ENCODE data around the gene LDAF1.

Gene LDAF1

DNA sequence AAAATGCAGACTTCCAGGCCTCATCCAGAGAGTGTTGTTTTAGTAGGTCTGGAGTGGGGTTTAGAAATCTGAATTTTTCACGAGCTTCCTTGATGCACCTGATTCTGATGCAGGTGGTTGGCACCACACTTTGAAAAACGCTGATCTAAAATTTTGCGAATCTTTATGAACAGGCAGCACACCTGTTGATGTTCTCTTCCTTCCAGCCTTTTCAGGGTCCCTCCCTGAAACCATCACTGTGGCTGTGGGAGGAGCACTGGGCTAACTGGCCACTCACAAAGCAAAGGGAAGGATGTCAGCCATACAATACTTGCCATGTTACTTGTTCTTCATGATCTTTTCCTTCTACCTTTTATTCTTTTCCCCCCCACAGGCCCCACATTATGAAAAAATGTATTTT is 14.2 kb downstream of the LDAF1 start:
- Histone ChIP-seq H3K27ac (no peak overlapping the region), H3K4me1 (ENCODE audit: control insufficient read depth in 1 of 2, insufficient read depth in 1 of 2, low read depth in 1 of 2, low read length in 1 of 2) (no peaks in the 10 kb centered on the region), H3K27me3 (no peaks in the 10 kb centered on the region), H3K9me3 (no peaks in the 10 kb centered on the region), H3K4me3 (ENCODE audit: low read depth in 1 of 2, low read length in 1 of 2) (no peak overlapping the region), H3K36me3 (peaks cover 31% of the 10 kb centered on the region)
- TF ChIP-seq, protein P1, sequence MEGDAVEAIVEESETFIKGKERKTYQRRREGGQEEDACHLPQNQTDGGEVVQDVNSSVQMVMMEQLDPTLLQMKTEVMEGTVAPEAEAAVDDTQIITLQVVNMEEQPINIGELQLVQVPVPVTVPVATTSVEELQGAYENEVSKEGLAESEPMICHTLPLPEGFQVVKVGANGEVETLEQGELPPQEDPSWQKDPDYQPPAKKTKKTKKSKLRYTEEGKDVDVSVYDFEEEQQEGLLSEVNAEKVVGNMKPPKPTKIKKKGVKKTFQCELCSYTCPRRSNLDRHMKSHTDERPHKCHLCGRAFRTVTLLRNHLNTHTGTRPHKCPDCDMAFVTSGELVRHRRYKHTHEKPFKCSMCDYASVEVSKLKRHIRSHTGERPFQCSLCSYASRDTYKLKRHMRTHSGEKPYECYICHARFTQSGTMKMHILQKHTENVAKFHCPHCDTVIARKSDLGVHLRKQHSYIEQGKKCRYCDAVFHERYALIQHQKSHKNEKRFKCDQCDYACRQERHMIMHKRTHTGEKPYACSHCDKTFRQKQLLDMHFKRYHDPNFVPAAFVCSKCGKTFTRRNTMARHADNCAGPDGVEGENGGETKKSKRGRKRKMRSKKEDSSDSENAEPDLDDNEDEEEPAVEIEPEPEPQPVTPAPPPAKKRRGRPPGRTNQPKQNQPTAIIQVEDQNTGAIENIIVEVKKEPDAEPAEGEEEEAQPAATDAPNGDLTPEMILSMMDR (IDR thresholded peaks at IDR 0.05), result no peak

DNA sequence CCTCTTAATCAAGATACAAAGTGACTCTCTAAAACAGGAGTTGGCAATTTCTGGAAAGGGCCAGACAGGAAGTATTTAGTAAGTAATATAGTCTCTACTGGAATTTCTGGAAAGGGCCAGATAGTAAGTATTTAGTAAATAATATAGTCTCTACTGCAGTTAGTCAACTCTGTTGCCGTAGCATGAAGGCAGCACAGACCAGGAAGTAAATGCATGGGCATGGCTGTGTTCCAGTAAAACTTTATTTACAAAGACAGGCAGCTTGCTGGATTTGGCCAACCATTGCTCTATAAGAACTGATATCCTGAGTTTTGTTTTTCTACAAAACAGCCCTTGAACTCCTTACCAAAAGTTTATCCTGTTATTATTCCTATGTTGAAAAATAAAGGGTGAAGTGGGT is 16.9 kb downstream of the LDAF1 start:
- Histone ChIP-seq H3K27me3 (no peaks in the 10 kb centered on the region), H3K36me3 (peaks cover 27% of the 10 kb centered on the region), H3K27ac (no peak overlapping the region), H3K9me3 (no peaks in the 10 kb centered on the region), H3K4me3 (ENCODE audit: low read depth in 1 of 2, low read length in 1 of 2) (no peak overlapping the region), H3K4me1 (ENCODE audit: control insufficient read depth in 1 of 2, insufficient read depth in 1 of 2, low read depth in 1 of 2, low read length in 1 of 2) (no peaks in the 10 kb centered on the region)
- TF ChIP-seq, protein P1 (IDR thresholded peaks at IDR 0.05), result no peak

DNA sequence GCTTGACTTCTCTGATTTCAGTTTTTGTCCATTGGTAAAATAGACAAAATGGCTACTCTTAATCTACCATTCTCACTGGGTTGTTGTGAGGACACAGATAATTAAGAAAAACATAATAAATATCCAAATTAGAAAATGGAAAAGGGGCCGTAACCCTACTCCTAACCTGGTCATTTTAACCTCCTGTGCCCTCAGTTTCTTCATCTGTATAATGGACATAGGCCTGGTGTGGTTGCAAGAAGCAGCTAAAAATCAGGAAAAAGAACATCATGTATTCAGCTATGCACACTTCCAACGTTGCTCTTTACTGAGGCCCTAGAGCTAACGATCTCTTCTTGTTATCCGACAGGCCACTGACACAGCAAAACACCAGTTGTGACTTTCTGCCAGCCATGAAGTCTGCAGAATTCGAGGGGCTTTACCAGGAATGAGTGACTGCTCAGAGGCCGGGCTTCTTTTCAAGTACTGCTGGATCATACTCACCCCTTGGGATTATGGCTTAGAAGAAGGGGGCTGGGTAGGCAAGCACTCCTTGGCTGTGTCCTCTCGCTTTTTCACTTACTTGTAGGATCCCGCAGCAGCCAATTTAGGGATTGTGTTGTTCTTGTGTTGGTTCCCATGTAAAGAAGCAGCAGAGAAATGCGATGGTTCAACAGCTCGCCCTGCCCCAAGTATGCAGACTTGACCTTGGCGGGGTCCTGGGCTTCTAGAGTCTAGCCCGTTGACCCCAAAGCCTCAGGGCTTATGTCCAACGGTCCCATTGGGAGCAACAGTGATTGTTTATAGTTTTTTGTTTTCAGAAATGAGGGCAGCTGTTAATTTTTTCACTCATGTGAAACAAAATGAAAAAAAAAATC is 20.9 kb downstream of the LDAF1 start:
- peaks cover 17% of the 10 kb centered on the region for H3K36me3 ChIP-seq

DNA sequence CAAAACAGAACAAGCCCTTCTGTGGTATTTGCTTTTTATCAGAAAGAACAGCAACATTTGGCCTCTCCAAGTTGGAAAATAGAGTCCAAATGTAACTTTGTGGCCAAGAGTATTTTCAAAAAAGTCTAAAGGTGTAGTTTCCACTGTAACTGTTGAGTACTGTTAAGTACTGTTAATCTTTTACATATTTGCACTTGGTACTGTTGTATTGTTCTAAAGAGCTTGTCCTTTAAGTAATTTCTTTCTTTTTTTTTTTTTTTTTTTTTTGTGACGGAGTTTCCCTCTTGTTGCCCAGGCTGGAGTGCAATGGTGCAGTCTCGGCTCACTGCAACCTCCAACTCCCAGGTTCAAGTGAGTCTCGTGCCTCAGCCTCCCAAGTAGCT is 21.5 kb downstream of the LDAF1 start:
- Histone ChIP-seq H3K9me3 (no peaks in the 10 kb centered on the region), H3K36me3 (peaks cover 13% of the 10 kb centered on the region), H3K27ac (no peak overlapping the region), H3K4me1 (ENCODE audit: control insufficient read depth in 1 of 2, insufficient read depth in 1 of 2, low read depth in 1 of 2, low read length in 1 of 2) (no peaks in the 10 kb centered on the region), H3K27me3 (no peaks in the 10 kb centered on the region), H3K4me3 (ENCODE audit: low read depth in 1 of 2, low read length in 1 of 2) (no peak overlapping the region)
- TF ChIP-seq, protein P1 (IDR thresholded peaks at IDR 0.05), result no peak

More for the DNA sequence above, 20.9 kb downstream of the LDAF1 start:
- Histone ChIP-seq H3K9me3 (no peaks in the 10 kb centered on the region), H3K4me1 (ENCODE audit: control insufficient read depth in 1 of 2, insufficient read depth in 1 of 2, low read depth in 1 of 2, low read length in 1 of 2) (no peaks in the 10 kb centered on the region), H3K27ac (no peak overlapping the region), H3K4me3 (ENCODE audit: low read depth in 1 of 2, low read length in 1 of 2) (no peak overlapping the region), H3K27me3 (no peaks in the 10 kb centered on the region)
- TF ChIP-seq, protein P1 (IDR thresholded peaks at IDR 0.05), result no peak

DNA sequence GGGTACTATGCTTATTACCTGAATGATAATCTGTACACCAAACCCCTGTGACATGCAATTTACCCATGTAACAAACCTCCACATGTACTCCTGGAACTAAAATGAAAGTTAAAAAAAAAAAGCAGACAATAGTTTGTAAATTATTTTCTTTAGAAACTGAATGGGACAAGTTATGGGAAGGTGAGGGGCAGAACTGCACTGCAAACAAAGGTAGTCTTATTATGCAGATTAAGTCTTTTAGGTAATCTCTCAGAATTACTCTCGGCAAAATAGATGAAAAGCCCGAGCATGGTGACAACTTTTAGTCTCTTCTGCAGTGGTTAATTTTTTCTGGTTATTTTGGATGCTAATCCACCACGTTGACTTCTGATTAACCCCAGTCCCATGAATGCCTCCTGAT is 25.5 kb downstream of the LDAF1 start:
- H3K9me3 ChIP-seq, result no peaks in the 10 kb centered on the region
- TF ChIP-seq, protein P1 (IDR thresholded peaks at IDR 0.05), result no peak
- no peak overlapping the region for H3K27ac ChIP-seq
- no peak overlapping the region for H3K4me3 ChIP-seq (ENCODE audit: low read depth in 1 of 2, low read length in 1 of 2)
- peaks cover 13% of the 10 kb centered on the region for H3K36me3 ChIP-seq
- H3K27me3 ChIP-seq, result peaks cover 4% of the 10 kb centered on the region
- H3K4me1 ChIP-seq (ENCODE audit: control insufficient read depth in 1 of 2, insufficient read depth in 1 of 2, low read depth in 1 of 2, low read length in 1 of 2), result no peaks in the 10 kb centered on the region
